T-cell (primary cell): Measurements from ENCODE around the gene TRIM31. TPM values are rescaled to one million over a fixed set of nuclear protein-coding genes. Genes with fewer than 3 reads are reported as not detected.

Source experiments
- ATAC-seq, 4 experiments: fragments of 200-7000 bp in 3 of 4; fragments of 150-1000 bp in 1 of 4; cut with Tn5 transposase; replicated peaks in 1 of 4; 1 replicate in 3 of 4; 2 replicates in 1 of 4; pipeline ENCODE4 v1.10.0; 2021; ENCODE audit warnings: moderate library complexity in 3 of 4, mild to moderate bottlenecking in 2 of 4, moderate number of reproducible peaks in 1 of 4
- CTCF ChIA-PET, 2 donors: fragments of 300-600 bp; sonication (Branson Sonifier 250); formaldehyde crosslinking; loops; one replicate each; lab custom pipeline; 2022; ENCODE audit warnings: antibody characterized with exemption in 2 of 2; lab: Charles Lee
- POLR2A ChIA-PET, 2 donors: fragments of 300-600 bp; sonication (Branson Sonifier 250); formaldehyde crosslinking; loops; one replicate each; lab custom pipeline; 2022; ENCODE audit warnings: antibody characterized with exemption in 2 of 2; lab: Charles Lee
- DNase-seq, 35 experiments: peaks; one replicate each; pipeline versions ENCODE4 v3.0.0 to v3.0.0-alpha.2; 2013 to 2023
- H3K27ac ChIP-seq: one replicate; pipeline ENCODE4 v1.5.1; 2013; ENCODE audit warnings: low read length
- H3K27me3 ChIP-seq, 2 experiments: replicated peaks in 1 of 2; 1 replicate in 1 of 2; 2 replicates in 1 of 2; pipeline versions ENCODE4 v1.6.1 to v1.7.0; 2013; ENCODE audit warnings: low read length in 1 of 2, mixed read lengths in 1 of 2; ENCODE audit not compliant: control insufficient read depth in 2 of 2, insufficient read depth in 2 of 2; ENCODE audit errors: extremely low read depth in 1 of 2
- H3K36me3 ChIP-seq, 2 donors: 1 replicate in 1 of 2; 2 replicates in 1 of 2; pipeline versions ENCODE4 v1.6.1 to v1.7.0; 2013; ENCODE audit warnings: low read length in 1 of 2; ENCODE audit not compliant: control insufficient read depth in 2 of 2, insufficient read depth in 1 of 2; ENCODE audit errors: extremely low read depth in 1 of 2
- H3K4me1 ChIP-seq, 2 experiments: 1 replicate in 1 of 2; 2 replicates in 1 of 2; pipeline versions ENCODE4 v1.6.1 to v1.7.0; 2013; ENCODE audit warnings: low read length in 2 of 2, mixed read lengths in 1 of 2; ENCODE audit not compliant: insufficient read depth in 2 of 2, control insufficient read depth in 1 of 2; ENCODE audit errors: extremely low read depth in 1 of 2
- H3K4me3 ChIP-seq, 2 donors: 1 replicate in 1 of 2; 2 replicates in 1 of 2; pipeline versions ENCODE4 v1.5.1 to v1.7.0; 2013; ENCODE audit warnings: mild to moderate bottlenecking in 2 of 2, low read length in 1 of 2, moderate library complexity in 1 of 2; ENCODE audit not compliant: control insufficient read depth in 1 of 2; ENCODE audit errors: extremely low read depth in 1 of 2
- H3K9me3 ChIP-seq: 2 replicates; pipeline ENCODE4 v1.7.0; 2013
- H3K27ac Mint-ChIP-seq, 2 donors: one replicate each; pipeline ENCODE4 v1.8.0; 2020 to 2021; ENCODE audit warnings: mild to moderate bottlenecking in 2 of 2, mixed read lengths in 2 of 2
- H3K27me3 Mint-ChIP-seq, 2 donors: one replicate each; pipeline ENCODE4 v1.8.0; 2021 to 2022; ENCODE audit warnings: mixed read lengths in 2 of 2
- H3K36me3 Mint-ChIP-seq: one replicate; pipeline ENCODE4 v1.8.0; 2021; ENCODE audit warnings: mixed read lengths
- H3K4me1 Mint-ChIP-seq, 3 donors: one replicate each; pipeline ENCODE4 v1.8.0; 2020 to 2022; ENCODE audit warnings: mixed read lengths in 3 of 3, mild to moderate bottlenecking in 1 of 3
- H3K4me3 Mint-ChIP-seq, 3 donors: one replicate each; pipeline ENCODE4 v1.8.0; 2020 to 2022; ENCODE audit warnings: mild to moderate bottlenecking in 3 of 3, mixed read lengths in 3 of 3, moderate library complexity in 3 of 3
- H3K9me3 Mint-ChIP-seq, 3 donors: one replicate each; pipeline ENCODE4 v1.8.0; 2020 to 2022; ENCODE audit warnings: mixed read lengths in 3 of 3
- WGBS: methylation state at CpG from one replicate; pipeline ENCODE4 v1.1.5; 2013; ENCODE audit warnings: missing lambda C conversion rate; ENCODE audit not compliant: insufficient coverage; 5-methylcytosine and 5-hydroxymethylcytosine counted together
- total RNA-seq, 35 experiments: library from RNA in 6 of 35; stranded (reverse) in 6 of 35; fragments of 120-200 nt in 1 of 35; gene quantifications; one replicate each; pipeline versions ENCODE4 v1.2.1 to v1.2.4 and lab custom pipeline; 2013 to 2026

The TRIM31 gene
- total RNA-seq, 5 donors from 2014 or later (not counting 1 experiment from before 2014, with no cell fraction given) = 0.44 TPM; not detected in 4

DNA sequence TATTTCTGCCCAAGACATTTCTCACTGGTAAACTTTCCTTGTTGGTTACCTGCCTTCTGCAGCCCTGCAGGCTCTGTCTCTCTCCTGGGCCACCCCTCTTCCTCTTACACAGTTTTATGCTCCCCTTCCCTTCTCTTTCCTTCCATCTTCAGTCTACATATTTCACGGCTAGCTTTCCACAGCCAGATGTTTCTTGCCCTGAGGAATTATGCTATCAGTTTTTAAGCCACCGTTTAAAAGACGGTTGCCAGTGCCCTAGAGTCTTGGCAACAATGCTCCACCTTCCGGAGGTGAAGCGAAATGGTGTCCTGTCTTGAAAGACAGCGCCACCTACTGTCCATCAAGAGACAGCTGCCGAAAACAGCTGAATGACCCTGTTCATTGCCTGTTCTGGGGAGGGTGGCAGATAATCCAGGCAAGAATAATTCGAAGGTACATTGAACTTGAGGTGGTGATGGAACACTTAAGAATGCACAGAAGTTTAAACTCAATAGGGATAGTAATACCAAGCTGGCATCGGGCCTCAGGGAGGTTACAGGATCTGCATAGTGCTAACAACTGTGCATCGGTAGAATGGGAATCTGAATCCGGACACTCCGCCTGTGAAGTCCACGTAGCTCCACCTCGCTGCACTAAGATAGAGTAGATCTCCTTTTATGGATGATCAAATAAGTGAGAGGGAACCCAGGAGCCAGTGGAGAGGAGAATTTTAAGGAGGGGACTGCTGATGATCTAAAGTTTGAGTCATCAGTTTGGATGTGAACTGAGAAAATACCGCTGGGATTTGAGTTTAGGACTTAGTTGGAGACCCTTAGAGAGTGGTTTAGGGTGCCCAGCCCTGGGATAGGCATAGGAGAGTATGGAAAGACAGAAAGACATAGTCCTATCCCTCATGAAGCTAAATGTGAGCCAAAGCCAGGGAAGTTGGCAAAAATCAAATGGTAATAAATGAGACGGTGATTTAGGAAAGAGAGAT is 18.3 kb upstream of the TRIM31 start:
- H3K27me3 Mint-ChIP-seq = peaks cover 56 to 73% of the 10 kb centered on the region in 2 donors
- no peaks in the 10 kb centered on the region for H3K36me3 Mint-ChIP-seq
- H3K4me1 Mint-ChIP-seq = peaks cover 7 to 11% (median 9%) of the 10 kb centered on the region in 3 donors
- no peak overlapping the region for H3K27ac ChIP-seq
- H3K27ac Mint-ChIP-seq = no peak overlapping the region
- H3K4me3 ChIP-seq = no peak overlapping the region
- no peaks in the 10 kb centered on the region for H3K9me3 Mint-ChIP-seq
- peak; percentile 38 to 92 (median 61) for DNase-seq
- peaks cover 6 to 33% of the 10 kb centered on the region in 2 experiments for H3K27me3 ChIP-seq
- H3K4me1 ChIP-seq = peaks cover 0 to 7% of the 10 kb centered on the region in 2 experiments
- ATAC-seq = peak; percentile 92 to 95 (median 94)
- H3K36me3 ChIP-seq = no peaks in the 10 kb centered on the region
- H3K4me3 Mint-ChIP-seq = peak overlapping the region in 1 of 3 donors; percentile 32
- ChIA-PET CTCF (interaction anchor here (0.7 to 6.5 kb wide), 9 partner anchors 12 to 57 kb away, joined by 3 to 115 read pairs (median 3); no protein-coding TSS in a partner anchor), POLR2A (no interaction called here)
- WGBS = 33% methylated on average over 12 of the region's 16 CpGs
- H3K9me3 ChIP-seq = no peaks in the 10 kb centered on the region

DNA sequence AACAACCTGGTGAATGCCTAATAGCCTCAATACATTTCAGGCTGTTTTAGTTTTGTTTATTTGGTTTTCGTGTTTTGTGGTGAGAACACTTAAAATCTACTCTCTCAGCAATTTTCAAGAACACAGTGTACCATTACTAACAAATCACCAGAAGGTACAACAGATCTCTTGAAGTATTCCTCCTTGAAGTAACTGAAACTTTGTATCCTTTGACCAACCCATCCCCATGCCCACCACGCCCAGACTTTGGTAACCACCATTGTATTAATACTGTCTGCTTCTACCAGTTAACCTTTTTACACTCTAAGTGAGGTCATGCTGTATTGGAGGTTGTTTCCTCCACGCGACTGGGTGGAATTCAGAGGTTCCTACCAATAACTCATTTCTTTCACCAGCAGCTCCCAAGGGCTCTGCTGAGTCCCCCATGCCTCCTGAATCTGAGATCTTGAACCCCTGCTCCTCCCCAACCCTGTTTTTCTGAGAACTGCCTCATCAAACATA is 17.3 kb upstream of the TRIM31 start:
- H3K27me3 Mint-ChIP-seq = peaks cover 61 to 78% of the 10 kb centered on the region in 2 donors
- peaks cover 6 to 9% (median 7%) of the 10 kb centered on the region in 3 donors for H3K4me1 Mint-ChIP-seq
- DNase-seq (no peak), ATAC-seq (no peak)
- no peaks in the 10 kb centered on the region for H3K9me3 ChIP-seq
- CTCF ChIA-PET = interaction anchor here (0.7 to 6.5 kb wide), 5 partner anchors 22 to 30 kb away, joined by 3 to 115 read pairs (median 4); no protein-coding TSS in a partner anchor
- POLR2A ChIA-PET = no interaction called here
- no peak overlapping the region for H3K27ac Mint-ChIP-seq
- peaks cover 0 to 7% of the 10 kb centered on the region in 2 experiments for H3K4me1 ChIP-seq
- H3K4me3 Mint-ChIP-seq = no peak overlapping the region
- no peaks in the 10 kb centered on the region for H3K9me3 Mint-ChIP-seq
- peaks cover 6 to 37% of the 10 kb centered on the region in 2 experiments for H3K27me3 ChIP-seq
- no peak overlapping the region for H3K27ac ChIP-seq
- H3K36me3 Mint-ChIP-seq = no peaks in the 10 kb centered on the region
- H3K4me3 ChIP-seq = no peak overlapping the region
- 40% methylated on average over 2 of the region's 4 CpGs for WGBS
- H3K36me3 ChIP-seq = no peaks in the 10 kb centered on the region

DNA sequence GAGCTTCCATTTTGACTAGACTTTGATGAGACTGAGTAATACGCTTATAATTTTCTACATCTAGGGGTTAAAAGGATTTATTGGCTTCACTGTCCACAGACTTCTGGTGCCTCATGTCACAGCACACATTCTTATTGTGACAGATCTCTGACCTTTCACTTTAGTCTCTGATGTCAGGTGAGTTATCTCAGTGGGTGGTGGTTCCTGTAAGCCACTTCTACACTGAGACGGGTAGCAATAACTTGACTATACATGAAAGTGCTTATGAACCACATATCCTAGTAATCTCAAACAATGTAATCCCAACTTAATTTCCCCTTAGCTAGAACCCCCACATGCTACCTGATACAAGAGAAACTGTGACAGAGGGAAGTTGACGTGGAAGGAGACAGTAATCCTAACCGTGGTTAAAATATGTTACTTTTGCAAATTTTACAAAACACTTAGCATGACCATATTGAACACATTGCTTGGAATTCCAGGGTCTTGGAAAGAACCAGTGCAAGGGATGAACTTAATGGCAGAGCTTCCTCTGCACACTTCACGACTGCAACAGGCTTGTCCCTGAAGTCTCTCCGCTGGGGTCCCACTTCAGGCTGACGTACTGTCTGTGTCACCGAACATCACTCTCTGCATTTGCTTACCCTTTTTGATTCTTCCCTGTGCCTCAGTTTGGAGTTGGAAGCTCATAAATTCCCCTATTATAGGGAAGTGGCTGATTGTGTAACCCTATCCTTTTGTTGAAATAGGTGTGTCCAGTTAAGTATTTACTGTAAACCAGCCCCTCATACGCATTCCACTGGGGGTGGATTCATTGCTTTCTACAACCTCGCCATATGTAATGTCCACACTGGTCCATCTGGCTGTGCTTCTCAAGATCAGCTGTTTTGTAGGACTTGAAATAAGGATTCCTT is 16.6 kb upstream of the TRIM31 start:
- Histone ChIP-seq H3K9me3 (no peaks in the 10 kb centered on the region), H3K27ac (no peak overlapping the region), H3K27me3 (peaks cover 6 to 34% of the 10 kb centered on the region in 2 experiments), H3K4me3 (no peak overlapping the region), H3K4me1 (peaks cover 0 to 7% of the 10 kb centered on the region in 2 experiments), H3K36me3 (no peaks in the 10 kb centered on the region)
- no peak for DNase-seq
- ATAC-seq = no peak
- Mint-ChIP-seq H3K4me1 (peaks cover 6 to 9% (median 7%) of the 10 kb centered on the region in 3 donors), H3K27ac (no peak overlapping the region), H3K9me3 (no peaks in the 10 kb centered on the region), H3K36me3 (no peaks in the 10 kb centered on the region), H3K4me3 (no peak overlapping the region), H3K27me3 (peaks cover 63 to 77% of the 10 kb centered on the region in 2 donors)
- CTCF ChIA-PET = interaction anchor here (0.7 to 6.5 kb wide), 2 partner anchors 21 to 25 kb away, joined by 4 to 115 read pairs; no protein-coding TSS in a partner anchor
- POLR2A ChIA-PET = no interaction called here
- 50% methylated on average over 1 of the region's 10 CpGs for WGBS

DNA sequence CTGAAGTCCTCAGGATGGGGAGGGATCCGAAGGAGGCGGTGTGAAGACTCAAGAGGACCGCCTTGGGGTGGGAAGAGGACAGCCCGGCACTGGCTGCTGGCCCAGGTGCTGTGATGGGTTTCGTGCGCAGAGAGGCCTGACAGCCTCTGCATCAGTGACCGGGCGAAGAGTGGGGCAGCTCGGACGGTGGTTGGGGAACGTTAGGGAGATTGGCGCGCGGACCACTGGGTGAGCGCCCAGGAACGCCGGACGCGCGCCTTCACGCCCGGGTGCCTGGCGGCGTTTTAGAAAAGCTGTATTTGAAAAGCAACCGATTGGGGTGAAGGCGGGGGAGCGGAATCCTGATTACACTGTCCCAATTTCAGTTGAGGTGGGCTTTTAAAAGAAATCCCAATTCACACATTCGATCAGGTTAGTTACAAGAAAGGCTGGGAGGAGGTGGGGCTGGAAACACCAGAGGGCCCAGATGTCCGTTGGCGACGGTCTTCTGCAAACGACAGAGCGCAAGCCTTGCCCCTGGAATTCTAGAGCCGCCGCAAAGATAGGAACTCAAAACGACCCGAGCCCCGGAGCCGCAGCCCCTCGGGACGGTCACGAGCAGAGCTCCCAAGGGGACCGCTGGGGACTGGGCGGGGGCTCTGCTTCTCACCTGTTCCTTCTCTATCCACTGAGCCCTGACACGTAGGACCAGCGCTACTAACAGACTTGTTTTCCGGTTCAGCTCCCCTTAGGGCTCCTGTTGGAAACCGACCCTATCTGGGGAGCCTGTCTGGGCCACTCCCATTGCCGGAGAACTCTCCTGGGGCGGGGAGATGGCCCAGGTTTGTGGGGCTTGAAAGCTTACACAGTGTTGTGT is 14.6 kb upstream of the TRIM31 start:
- peak in 1 of 4 experiments; percentile 22 for ATAC-seq
- no peaks in the 10 kb centered on the region for H3K9me3 ChIP-seq
- no peak overlapping the region for H3K4me3 ChIP-seq
- Mint-ChIP-seq H3K4me1 (peaks cover 6 to 9% (median 7%) of the 10 kb centered on the region in 3 donors), H3K27me3 (peaks cover 62 to 74% of the 10 kb centered on the region in 2 donors), H3K4me3 (no peak overlapping the region), H3K9me3 (no peaks in the 10 kb centered on the region), H3K27ac (no peak overlapping the region), H3K36me3 (no peaks in the 10 kb centered on the region)
- H3K36me3 ChIP-seq = no peaks in the 10 kb centered on the region
- DNase-seq = no peak
- peaks cover 6 to 35% of the 10 kb centered on the region in 2 experiments for H3K27me3 ChIP-seq
- WGBS = 47% methylated on average over 47 of the region's 50 CpGs
- peaks cover 0 to 7% of the 10 kb centered on the region in 2 experiments for H3K4me1 ChIP-seq
- ChIA-PET POLR2A (no interaction called here), CTCF (interaction anchor here in 1 of 2 donors (0.7 kb wide), 1 partner anchor 76 kb away, joined by 3 read pairs; no protein-coding TSS in a partner anchor)
- no peak overlapping the region for H3K27ac ChIP-seq

DNA sequence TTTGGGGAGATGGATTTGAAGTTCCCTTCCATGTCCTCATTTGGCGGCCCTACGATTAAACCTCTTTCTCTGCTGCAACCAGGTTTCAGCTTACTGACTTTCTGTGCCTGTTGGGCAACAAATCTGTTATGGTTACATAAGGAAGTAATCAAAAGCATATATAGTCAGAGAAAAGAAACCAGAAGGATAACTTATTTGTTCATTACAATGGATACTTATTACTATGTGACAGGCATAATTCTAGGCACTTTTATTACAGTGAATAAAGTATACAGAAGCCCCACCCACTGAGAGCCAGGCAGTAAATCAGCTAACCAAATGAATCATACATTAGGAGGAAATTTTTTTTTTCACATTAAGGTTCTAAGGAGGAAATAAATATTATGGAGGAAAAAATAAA is 9.6 kb upstream of the TRIM31 start:
- DNase-seq (no peak), ATAC-seq (no peak)
- Mint-ChIP-seq H3K27ac (no peak overlapping the region), H3K36me3 (no peaks in the 10 kb centered on the region), H3K27me3 (peaks cover 31 to 43% of the 10 kb centered on the region in 2 donors), H3K4me1 (peaks cover 0 to 3% (median 2%) of the 10 kb centered on the region in 3 donors), H3K4me3 (no peak overlapping the region), H3K9me3 (no peaks in the 10 kb centered on the region)
- ChIA-PET POLR2A (no interaction called here), CTCF (interaction anchor here in 1 of 2 donors (0.6 to 0.9 kb wide), 2 partner anchors 14 to 19 kb away, joined by 4 to 9 read pairs; no protein-coding TSS in a partner anchor)
- Histone ChIP-seq H3K4me1 (peaks cover 0 to under 1% of the 10 kb centered on the region in 2 experiments), H3K4me3 (no peak overlapping the region), H3K9me3 (no peaks in the 10 kb centered on the region), H3K27me3 (peaks cover 0 to 18% of the 10 kb centered on the region in 2 experiments), H3K36me3 (no peaks in the 10 kb centered on the region), H3K27ac (no peak overlapping the region)
- no CpG with 5 or more reads among the region's 2 CpGs for WGBS
